ENCODE data around the gene TPRG1. TPM values are rescaled to one million over a fixed set of nuclear protein-coding genes. Genes with fewer than 3 reads are reported as not detected.

TPRG1 gene
- total RNA-seq, 1 donor from 2014 or later: 23.4 TPM

DNA sequence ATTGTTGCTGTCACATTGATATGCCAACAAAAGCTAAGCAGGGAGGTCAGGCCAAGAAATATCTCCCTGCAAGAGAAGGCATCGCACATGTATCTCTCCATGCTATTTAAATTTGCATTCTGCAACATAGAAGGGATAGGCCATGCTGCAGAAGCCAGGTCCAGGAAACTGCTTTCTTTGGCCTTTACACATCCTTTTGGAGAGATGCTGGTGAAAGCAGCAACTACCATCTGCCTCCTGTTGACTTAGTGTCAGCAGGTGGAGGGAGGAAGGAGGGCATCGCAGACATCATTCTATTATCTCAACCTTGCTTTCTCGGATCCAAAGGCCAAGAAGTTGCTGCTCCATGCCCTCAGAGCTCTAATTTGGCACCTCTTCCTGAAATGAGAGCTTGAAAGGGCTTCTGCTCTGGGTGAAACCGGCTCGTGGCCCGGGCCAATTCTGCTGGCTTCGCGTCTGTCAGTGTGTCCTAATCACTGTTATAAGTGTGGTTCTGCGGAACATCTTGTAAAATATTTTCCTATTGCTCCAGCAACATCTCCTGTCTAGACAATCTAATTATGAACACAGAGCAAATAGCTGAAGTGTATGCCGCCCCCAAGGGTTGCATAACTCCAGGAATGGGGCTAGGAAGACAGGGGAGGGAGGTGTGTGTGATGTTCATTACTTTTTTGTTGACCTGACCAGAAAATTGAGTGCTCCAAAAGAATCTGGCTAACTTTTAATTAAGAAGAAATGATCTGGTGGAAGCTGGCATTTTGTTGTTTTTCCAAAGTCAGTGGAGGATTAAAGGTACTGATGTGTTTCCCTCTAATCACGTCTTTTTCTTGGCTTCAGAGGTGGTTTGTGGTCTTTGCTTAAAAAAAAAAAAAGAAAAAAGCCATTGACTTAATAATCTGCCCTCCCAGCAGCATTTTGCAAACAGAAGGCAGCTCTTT lies 89.1 kb downstream of the TPRG1 start:
- no peaks in the 10 kb centered on the region for H3K36me3 ChIP-seq
- intact Hi-C loops (cut with DNase I): no loop called here
- H3K4me1 ChIP-seq: no peaks in the 10 kb centered on the region
- ATAC-seq: peak; percentile 80 to 82
- TF ChIP-seq, protein P1, sequence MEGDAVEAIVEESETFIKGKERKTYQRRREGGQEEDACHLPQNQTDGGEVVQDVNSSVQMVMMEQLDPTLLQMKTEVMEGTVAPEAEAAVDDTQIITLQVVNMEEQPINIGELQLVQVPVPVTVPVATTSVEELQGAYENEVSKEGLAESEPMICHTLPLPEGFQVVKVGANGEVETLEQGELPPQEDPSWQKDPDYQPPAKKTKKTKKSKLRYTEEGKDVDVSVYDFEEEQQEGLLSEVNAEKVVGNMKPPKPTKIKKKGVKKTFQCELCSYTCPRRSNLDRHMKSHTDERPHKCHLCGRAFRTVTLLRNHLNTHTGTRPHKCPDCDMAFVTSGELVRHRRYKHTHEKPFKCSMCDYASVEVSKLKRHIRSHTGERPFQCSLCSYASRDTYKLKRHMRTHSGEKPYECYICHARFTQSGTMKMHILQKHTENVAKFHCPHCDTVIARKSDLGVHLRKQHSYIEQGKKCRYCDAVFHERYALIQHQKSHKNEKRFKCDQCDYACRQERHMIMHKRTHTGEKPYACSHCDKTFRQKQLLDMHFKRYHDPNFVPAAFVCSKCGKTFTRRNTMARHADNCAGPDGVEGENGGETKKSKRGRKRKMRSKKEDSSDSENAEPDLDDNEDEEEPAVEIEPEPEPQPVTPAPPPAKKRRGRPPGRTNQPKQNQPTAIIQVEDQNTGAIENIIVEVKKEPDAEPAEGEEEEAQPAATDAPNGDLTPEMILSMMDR (IDR thresholded peaks at IDR 0.05): no peak
- no peak overlapping the region for H3K4me3 ChIP-seq
- H3K27me3 ChIP-seq (ENCODE audit: low read depth): no peaks in the 10 kb centered on the region
- no peaks in the 10 kb centered on the region for H3K9me3 ChIP-seq
- DNase-seq: no peak
- no peak overlapping the region for H3K27ac ChIP-seq

DNA sequence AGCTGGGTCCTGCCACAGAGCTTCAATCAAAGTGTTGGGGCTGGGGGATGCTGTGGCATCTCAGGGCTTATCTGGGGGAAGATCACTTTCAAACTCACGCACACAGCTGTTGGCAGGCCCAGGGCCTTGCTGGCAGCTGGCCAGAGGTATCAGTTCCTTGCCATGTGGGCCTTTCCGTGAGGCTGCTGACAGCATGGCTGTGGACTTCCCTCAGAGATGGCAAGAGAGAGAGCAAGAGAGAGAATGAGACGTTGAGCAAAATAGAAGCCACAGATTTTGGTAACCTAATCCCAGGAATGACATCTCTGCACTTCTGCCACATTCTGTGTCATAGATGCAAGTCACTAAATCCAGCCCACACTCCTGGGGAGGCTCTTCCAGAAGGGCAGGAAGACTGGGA lies 91.0 kb downstream of the TPRG1 start:
- Histone ChIP-seq H3K36me3 (no peaks in the 10 kb centered on the region), H3K27ac (no peak overlapping the region), H3K9me3 (no peaks in the 10 kb centered on the region), H3K27me3 (ENCODE audit: low read depth) (no peaks in the 10 kb centered on the region), H3K4me1 (no peaks in the 10 kb centered on the region), H3K4me3 (no peak overlapping the region)
- no peak for DNase-seq
- no peak for ATAC-seq
- TF ChIP-seq, protein P1 (IDR thresholded peaks at IDR 0.05): no peak
- intact Hi-C loops (cut with DNase I): no loop called here

DNA sequence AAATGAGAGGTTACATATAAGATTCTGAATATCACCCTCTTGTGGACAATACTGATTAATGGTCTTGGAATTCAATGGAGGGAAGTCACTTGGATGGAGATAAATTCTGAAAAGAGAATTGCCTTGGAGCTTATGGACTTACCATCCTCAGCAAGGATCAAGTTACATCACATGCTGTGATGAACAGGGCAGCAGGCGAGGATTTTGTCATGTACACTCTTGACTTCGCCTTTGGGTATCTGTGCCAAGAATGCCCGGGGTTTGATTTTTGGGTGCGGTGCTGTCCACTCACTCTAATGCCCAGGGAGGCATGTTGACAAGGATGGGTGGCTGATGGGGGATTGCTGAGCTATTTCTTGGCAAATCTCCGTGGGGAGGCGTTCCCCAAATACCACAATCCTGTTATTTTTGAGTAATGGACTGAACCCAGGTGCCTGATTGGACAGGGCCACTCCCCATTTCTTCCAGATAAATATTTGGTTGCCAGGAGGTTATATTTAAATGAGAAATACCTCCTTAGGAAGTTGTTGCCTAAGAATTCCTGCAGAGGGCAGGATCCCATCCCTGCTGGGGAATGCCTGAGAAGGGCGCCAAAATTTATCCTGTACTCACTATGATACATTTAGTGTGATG lies 96.3 kb downstream of the TPRG1 start:
- DNase-seq: no peak
- intact Hi-C loops (cut with DNase I): no loop called here

DNA sequence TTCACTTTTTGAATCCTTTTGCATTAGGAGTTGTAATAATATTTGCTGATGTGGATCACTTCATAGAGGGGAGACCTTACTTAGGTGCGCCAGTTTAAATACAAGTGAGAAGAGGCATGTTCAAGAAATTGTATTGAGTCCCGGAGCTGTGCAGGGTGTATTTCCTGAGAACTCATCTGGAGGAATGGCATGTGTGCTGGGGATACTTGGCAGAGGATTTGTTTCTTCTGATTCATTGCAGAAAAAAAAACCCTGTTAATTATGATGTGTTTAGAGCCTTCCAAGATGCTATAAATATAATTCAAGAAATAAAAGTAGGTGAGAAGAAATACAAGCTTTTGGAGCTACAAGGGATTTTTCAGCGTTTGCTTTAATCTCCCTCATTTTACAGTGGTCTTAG lies 97.6 kb downstream of the TPRG1 start:
- intact Hi-C loops (cut with DNase I): no loop called here
- Histone ChIP-seq H3K4me1 (peaks cover 5% of the 10 kb centered on the region), H3K4me3 (no peak overlapping the region), H3K36me3 (no peaks in the 10 kb centered on the region), H3K27ac (no peak overlapping the region), H3K27me3 (ENCODE audit: low read depth) (no peaks in the 10 kb centered on the region), H3K9me3 (no peaks in the 10 kb centered on the region)
- ATAC-seq (no peak), DNase-seq (no peak)
- TF ChIP-seq, protein P1 (IDR thresholded peaks at IDR 0.05): no peak

More for the DNA sequence above, 96.3 kb downstream of the TPRG1 start:
- Histone ChIP-seq H3K4me1 (peaks cover 5% of the 10 kb centered on the region), H3K36me3 (no peaks in the 10 kb centered on the region), H3K4me3 (no peak overlapping the region), H3K9me3 (no peaks in the 10 kb centered on the region), H3K27ac (no peak overlapping the region), H3K27me3 (ENCODE audit: low read depth) (no peaks in the 10 kb centered on the region)
- peak; percentile 75 to 79 for ATAC-seq
- TF ChIP-seq, protein P1 (IDR thresholded peaks at IDR 0.05): peak; percentile 17

DNA sequence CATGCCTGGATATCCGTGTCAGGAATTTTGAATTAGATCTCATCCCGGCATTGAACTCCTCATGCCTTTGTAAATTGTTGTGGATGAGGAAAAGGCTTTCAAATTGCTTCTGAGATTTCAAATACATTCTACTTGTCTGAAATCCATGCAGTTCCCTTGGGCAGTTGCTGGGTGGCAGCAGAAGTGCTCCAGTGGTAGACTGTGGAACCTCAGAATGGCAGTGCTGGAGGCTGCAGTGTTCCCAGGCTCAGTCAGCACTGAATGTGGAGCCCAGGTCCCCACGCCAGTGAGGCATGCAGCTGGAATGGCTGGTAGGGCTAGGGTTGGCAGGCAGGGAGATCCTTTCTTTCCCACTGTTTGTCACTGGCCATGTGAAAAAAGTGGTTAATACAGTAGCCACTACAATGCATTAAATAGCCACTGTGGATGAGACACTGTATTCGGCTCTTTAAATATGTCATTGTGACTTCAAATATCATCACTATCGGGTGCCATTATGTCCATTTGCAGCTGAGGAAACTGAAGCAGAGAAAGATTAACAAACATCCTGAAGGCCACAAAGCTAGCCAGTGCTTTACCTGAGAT lies 98.6 kb downstream of the TPRG1 start:
- TF ChIP-seq, protein P1 (IDR thresholded peaks at IDR 0.05): peak; percentile 48
- H3K27ac ChIP-seq: no peak overlapping the region
- H3K27me3 ChIP-seq (ENCODE audit: low read depth): no peaks in the 10 kb centered on the region
- no peaks in the 10 kb centered on the region for H3K36me3 ChIP-seq
- DNase-seq (peak; percentile 61), ATAC-seq (peak; percentile 78 to 81)
- no peak overlapping the region for H3K4me3 ChIP-seq
- H3K4me1 ChIP-seq: peaks cover 5% of the 10 kb centered on the region
- no peaks in the 10 kb centered on the region for H3K9me3 ChIP-seq
- intact Hi-C loops (cut with DNase I): no loop called here
